WERI-Rb-1 (cell line): Measurements from ENCODE around the gene ARFIP2.
"Not testable (repeated sequence)": the region's sequence is repeated elsewhere in the genome, so short reads cannot be mapped to it uniquely, and the experiment has no call there.

Source experiments
- DNase-seq: peaks from one replicate; pipeline ENCODE4 v3.0.0-alpha.2; 2020
- H3K27ac ChIP-seq: fragments of 250-450 bp; sonication (Bioruptor Pico); 2 replicates; pipeline ENCODE4 v1.5.1; 2020; ENCODE audit warnings: mild to moderate bottlenecking, moderate library complexity
- H3K27me3 ChIP-seq: fragments of 250-450 bp; sonication (Bioruptor Pico); 2 replicates; pipeline ENCODE4 v1.5.1; 2021; ENCODE audit warnings: mild to moderate bottlenecking, low read depth, moderate library complexity; ENCODE audit not compliant: insufficient read depth, severe bottlenecking
- H3K36me3 ChIP-seq: fragments of 250-450 bp; sonication (Bioruptor Pico); 2 replicates; pipeline ENCODE4 v1.5.1; 2020; ENCODE audit warnings: mild to moderate bottlenecking, moderate library complexity
- H3K4me3 ChIP-seq: 2 replicates; pipeline ENCODE4 v1.5.1; 2011; ENCODE audit warnings: low read depth, mild to moderate bottlenecking, control low read depth, low read length
- H3K9me3 ChIP-seq: fragments of 250-450 bp; sonication (Bioruptor Pico); 2 replicates; pipeline ENCODE4 v1.5.1; 2021; ENCODE audit warnings: mild to moderate bottlenecking, moderate library complexity; ENCODE audit not compliant: severe bottlenecking
- CTCF ChIP-seq: IDR thresholded peaks from 2 replicates; pipeline ENCODE4 v1.5.1; 2011; ENCODE audit warnings: low read depth, mild to moderate bottlenecking, control low read depth, inconsistent platforms, low read length

The ARFIP2 gene

GRCh38 chr11:6481012-6481923 lies at the start of gene ARFIP2, which contains the start of gene TIMM10B:
Gene ARFIP2 (minus strand): TSS chr11:6481331. CDS start chr11:6480421, 910 bp downstream.
Gene TIMM10B (plus strand): TSS chr11:6481501. CDS start chr11:6481517, 16 bp downstream.
- Histone ChIP-seq H3K9me3 (no peaks in the 10 kb centered on the region), H3K27me3 (no peaks in the 10 kb centered on the region), H3K36me3 (peaks cover 49% of the 10 kb centered on the region), H3K27ac (peak within 1 kb of the TSS; percentile 76), H3K4me3 (peak within 1 kb of the TSS; percentile 88)
- peak; percentile 97 for DNase-seq
- TF ChIP-seq CTCF, result no peak

- Histone ChIP-seq H3K4me3 (no peak overlapping the region), H3K27ac (no peak overlapping the region), H3K27me3 (no peaks in the 10 kb centered on the region), H3K9me3 (no peaks in the 10 kb centered on the region), H3K36me3 (no peaks in the 10 kb centered on the region)
- TF ChIP-seq CTCF, result no peak
- no peak for DNase-seq
These were observed 49.7 kb upstream of the ARFIP2 start for GRCh38 chr11:6530848-6531247.

- H3K9me3 ChIP-seq, result no peaks in the 10 kb centered on the region
- H3K4me3 ChIP-seq, result no peak overlapping the region
- no peaks in the 10 kb centered on the region for H3K36me3 ChIP-seq
- no peak overlapping the region for H3K27ac ChIP-seq
- H3K27me3 ChIP-seq, result no peaks in the 10 kb centered on the region
- DNase-seq, result no peak
- TF ChIP-seq CTCF, result no peak
These were observed 48.1 kb upstream of the ARFIP2 start for GRCh38 chr11:6529266-6529665.

GRCh38 chr11:6526411-6527135 lies 45.4 kb upstream of the ARFIP2 start:
- H3K27ac ChIP-seq, result no peak overlapping the region
- H3K4me3 ChIP-seq, result no peak overlapping the region
- H3K36me3 ChIP-seq, result no peaks in the 10 kb centered on the region
- no peak for DNase-seq
- no peaks in the 10 kb centered on the region for H3K9me3 ChIP-seq
- TF ChIP-seq CTCF, result no peak
- no peaks in the 10 kb centered on the region for H3K27me3 ChIP-seq

GRCh38 chr11:6523253-6523652 lies 42.1 kb upstream of the ARFIP2 start:
- Histone ChIP-seq H3K4me3 (no peak overlapping the region), H3K27me3 (no peaks in the 10 kb centered on the region), H3K36me3 (no peaks in the 10 kb centered on the region), H3K9me3 (no peaks in the 10 kb centered on the region), H3K27ac (no peak overlapping the region)
- DNase-seq, result no peak
- no peak for TF ChIP-seq CTCF

GRCh38 chr11:6521946-6522345 lies 40.8 kb upstream of the ARFIP2 start:
- not testable (repeated sequence) for H3K9me3 ChIP-seq, H3K27ac ChIP-seq, DNase-seq, H3K4me3 ChIP-seq, H3K27me3 ChIP-seq, H3K36me3 ChIP-seq
